ENCODE data around the gene MRPL3. TPM values are rescaled to one million over a fixed set of nuclear protein-coding genes. Genes with fewer than 3 reads are reported as not detected.

Gene MRPL3
- total and polyA plus RNA-seq, 3 donors from 2014 or later: 66.3 to 104 (median 86.2) TPM

- Histone ChIP-seq H3K4me1 (peaks cover 2% of the 10 kb centered on the region), H3K4me3 (no peak overlapping the region), H3K27ac (no peak overlapping the region), H3K27me3 (no peaks in the 10 kb centered on the region), H3K9me3 (no peaks in the 10 kb centered on the region), H3K36me3 (ENCODE audit: low read depth, missing control alignments) (no peaks in the 10 kb centered on the region)
- intact Hi-C loops (cut with DNase I; ENCODE audit: low total_unique reads): no loop called here
- TF ChIP-seq POLR2A (IDR thresholded peaks at IDR 0.05): no peak
- TF ChIP-seq, protein P1, sequence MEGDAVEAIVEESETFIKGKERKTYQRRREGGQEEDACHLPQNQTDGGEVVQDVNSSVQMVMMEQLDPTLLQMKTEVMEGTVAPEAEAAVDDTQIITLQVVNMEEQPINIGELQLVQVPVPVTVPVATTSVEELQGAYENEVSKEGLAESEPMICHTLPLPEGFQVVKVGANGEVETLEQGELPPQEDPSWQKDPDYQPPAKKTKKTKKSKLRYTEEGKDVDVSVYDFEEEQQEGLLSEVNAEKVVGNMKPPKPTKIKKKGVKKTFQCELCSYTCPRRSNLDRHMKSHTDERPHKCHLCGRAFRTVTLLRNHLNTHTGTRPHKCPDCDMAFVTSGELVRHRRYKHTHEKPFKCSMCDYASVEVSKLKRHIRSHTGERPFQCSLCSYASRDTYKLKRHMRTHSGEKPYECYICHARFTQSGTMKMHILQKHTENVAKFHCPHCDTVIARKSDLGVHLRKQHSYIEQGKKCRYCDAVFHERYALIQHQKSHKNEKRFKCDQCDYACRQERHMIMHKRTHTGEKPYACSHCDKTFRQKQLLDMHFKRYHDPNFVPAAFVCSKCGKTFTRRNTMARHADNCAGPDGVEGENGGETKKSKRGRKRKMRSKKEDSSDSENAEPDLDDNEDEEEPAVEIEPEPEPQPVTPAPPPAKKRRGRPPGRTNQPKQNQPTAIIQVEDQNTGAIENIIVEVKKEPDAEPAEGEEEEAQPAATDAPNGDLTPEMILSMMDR (IDR thresholded peaks at IDR 0.05): no peak
- no peak for DNase-seq
- WGBS, 2 donors: 90 to 92% methylated on average over 1 of the region's 1 CpG
Measured at GRCh38 chr3:131439084-131439483, 63.7 kb downstream of the MRPL3 start.

DNA sequence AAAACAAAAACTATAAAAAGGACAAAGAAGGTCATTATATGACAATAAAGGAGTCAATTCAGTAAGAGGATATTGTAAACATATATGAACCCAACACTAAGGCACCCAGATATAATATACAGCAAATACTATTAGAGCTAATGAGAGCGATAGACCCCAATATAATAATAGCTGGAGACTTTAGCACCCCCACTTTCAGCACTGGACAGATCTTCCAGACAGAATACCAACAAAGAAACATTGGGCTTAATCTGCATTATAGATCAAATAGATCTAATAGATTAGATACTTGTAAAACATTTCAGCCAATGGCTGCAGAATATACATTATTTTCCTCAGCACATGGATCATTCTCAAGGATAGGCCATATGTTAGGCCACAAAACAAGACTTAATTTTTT is 67.8 kb downstream of the MRPL3 start:
- WGBS, 2 donors: 94 to 100% methylated on average over 1 of the region's 1 CpG
- Histone ChIP-seq H3K36me3 (ENCODE audit: low read depth, missing control alignments) (no peaks in the 10 kb centered on the region), H3K27ac (no peak overlapping the region), H3K9me3 (no peaks in the 10 kb centered on the region), H3K4me3 (no peak overlapping the region), H3K27me3 (no peaks in the 10 kb centered on the region), H3K4me1 (no peaks in the 10 kb centered on the region)
- intact Hi-C loops (cut with DNase I; ENCODE audit: low total_unique reads): no loop called here
- DNase-seq: no peak
- TF ChIP-seq, protein P1 (IDR thresholded peaks at IDR 0.05): no peak
- no peak for TF ChIP-seq POLR2A (IDR thresholded peaks at IDR 0.05)

- Histone ChIP-seq H3K9me3 (no peaks in the 10 kb centered on the region), H3K27ac (no peak overlapping the region), H3K4me1 (no peaks in the 10 kb centered on the region), H3K36me3 (ENCODE audit: low read depth, missing control alignments) (no peaks in the 10 kb centered on the region), H3K27me3 (no peaks in the 10 kb centered on the region), H3K4me3 (no peak overlapping the region)
- intact Hi-C loops (cut with DNase I; ENCODE audit: low total_unique reads): no loop called here
- TF ChIP-seq POLR2A (IDR thresholded peaks at IDR 0.05): no peak
- TF ChIP-seq, protein P1 (IDR thresholded peaks at IDR 0.05): no peak
- 68 to 83% methylated on average over 3 of the region's 3 CpGs for WGBS, 2 donors
- DNase-seq: no peak
Measured at GRCh38 chr3:131432441-131432840, 70.3 kb downstream of the MRPL3 start.

GRCh38 chr3:131431754-131432153 is 71.0 kb downstream of the MRPL3 start:
- 76 to 77% methylated on average over 5 of the region's 5 CpGs for WGBS, 2 donors
- DNase-seq: no peak
- intact Hi-C loops (cut with DNase I; ENCODE audit: low total_unique reads): no loop called here
- H3K36me3 ChIP-seq (ENCODE audit: low read depth, missing control alignments): no peaks in the 10 kb centered on the region
- H3K27ac ChIP-seq: no peak overlapping the region
- no peak overlapping the region for H3K4me3 ChIP-seq
- H3K27me3 ChIP-seq: no peaks in the 10 kb centered on the region
- TF ChIP-seq, protein P1 (IDR thresholded peaks at IDR 0.05): no peak
- TF ChIP-seq POLR2A (IDR thresholded peaks at IDR 0.05): no peak
- no peaks in the 10 kb centered on the region for H3K9me3 ChIP-seq
- H3K4me1 ChIP-seq: no peaks in the 10 kb centered on the region

- Histone ChIP-seq H3K4me1 (no peaks in the 10 kb centered on the region), H3K36me3 (ENCODE audit: low read depth, missing control alignments) (no peaks in the 10 kb centered on the region), H3K27me3 (no peaks in the 10 kb centered on the region), H3K9me3 (no peaks in the 10 kb centered on the region), H3K4me3 (no peak overlapping the region), H3K27ac (no peak overlapping the region)
- TF ChIP-seq, protein P1 (IDR thresholded peaks at IDR 0.05): no peak
- TF ChIP-seq POLR2A (IDR thresholded peaks at IDR 0.05): no peak
- DNase-seq: no peak
- WGBS, 2 donors: 44 to 51% methylated on average over 2 of the region's 2 CpGs
- intact Hi-C loops (cut with DNase I; ENCODE audit: low total_unique reads): no loop called here
Measured at GRCh38 chr3:131427226-131427625, 75.5 kb downstream of the MRPL3 start.
